Measurements from ENCODE around the gene BTF3L4.

BTF3L4 gene

GRCh38 chr1:52055866-52056162, 281 bp upstream of the BTF3L4 start:
- TF ChIP-seq, protein P1, sequence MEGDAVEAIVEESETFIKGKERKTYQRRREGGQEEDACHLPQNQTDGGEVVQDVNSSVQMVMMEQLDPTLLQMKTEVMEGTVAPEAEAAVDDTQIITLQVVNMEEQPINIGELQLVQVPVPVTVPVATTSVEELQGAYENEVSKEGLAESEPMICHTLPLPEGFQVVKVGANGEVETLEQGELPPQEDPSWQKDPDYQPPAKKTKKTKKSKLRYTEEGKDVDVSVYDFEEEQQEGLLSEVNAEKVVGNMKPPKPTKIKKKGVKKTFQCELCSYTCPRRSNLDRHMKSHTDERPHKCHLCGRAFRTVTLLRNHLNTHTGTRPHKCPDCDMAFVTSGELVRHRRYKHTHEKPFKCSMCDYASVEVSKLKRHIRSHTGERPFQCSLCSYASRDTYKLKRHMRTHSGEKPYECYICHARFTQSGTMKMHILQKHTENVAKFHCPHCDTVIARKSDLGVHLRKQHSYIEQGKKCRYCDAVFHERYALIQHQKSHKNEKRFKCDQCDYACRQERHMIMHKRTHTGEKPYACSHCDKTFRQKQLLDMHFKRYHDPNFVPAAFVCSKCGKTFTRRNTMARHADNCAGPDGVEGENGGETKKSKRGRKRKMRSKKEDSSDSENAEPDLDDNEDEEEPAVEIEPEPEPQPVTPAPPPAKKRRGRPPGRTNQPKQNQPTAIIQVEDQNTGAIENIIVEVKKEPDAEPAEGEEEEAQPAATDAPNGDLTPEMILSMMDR (IDR thresholded peaks at IDR 0.05; ENCODE audit: low read depth, low read length, missing control alignments), result no peak
- DNase-seq (ENCODE audit: low read depth), result no peak
- peak overlapping the region; percentile 85 for H3K4me3 ChIP-seq (ENCODE audit: low read depth, low read length)

DNA sequence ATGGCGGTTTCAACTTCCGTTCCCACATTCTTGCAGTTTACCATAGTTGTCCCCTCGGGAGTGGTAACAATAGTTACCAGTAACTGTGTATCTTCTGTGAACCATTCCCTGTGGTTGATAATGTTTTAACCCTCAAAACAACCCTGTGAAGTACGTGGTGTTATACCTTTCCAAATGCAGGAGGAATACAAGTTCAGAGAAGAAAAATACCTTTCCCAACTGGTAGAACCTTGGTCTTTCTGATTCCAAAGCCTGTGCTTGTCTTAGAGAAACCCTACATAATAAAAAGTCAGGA, 789 bp downstream of the BTF3L4 start:
- TF ChIP-seq, protein P1 (IDR thresholded peaks at IDR 0.05; ENCODE audit: low read depth, low read length, missing control alignments), result no peak
- H3K4me3 ChIP-seq (ENCODE audit: low read depth, low read length), result peak overlapping the region; percentile 85
- DNase-seq (ENCODE audit: low read depth), result no peak

GRCh38 chr1:52057255-52057654, 1.2 kb downstream of the BTF3L4 start:
- DNase-seq (ENCODE audit: low read depth), result no peak
- peak overlapping the region; percentile 85 for H3K4me3 ChIP-seq (ENCODE audit: low read depth, low read length)
- TF ChIP-seq, protein P1 (IDR thresholded peaks at IDR 0.05; ENCODE audit: low read depth, low read length, missing control alignments), result no peak

DNA sequence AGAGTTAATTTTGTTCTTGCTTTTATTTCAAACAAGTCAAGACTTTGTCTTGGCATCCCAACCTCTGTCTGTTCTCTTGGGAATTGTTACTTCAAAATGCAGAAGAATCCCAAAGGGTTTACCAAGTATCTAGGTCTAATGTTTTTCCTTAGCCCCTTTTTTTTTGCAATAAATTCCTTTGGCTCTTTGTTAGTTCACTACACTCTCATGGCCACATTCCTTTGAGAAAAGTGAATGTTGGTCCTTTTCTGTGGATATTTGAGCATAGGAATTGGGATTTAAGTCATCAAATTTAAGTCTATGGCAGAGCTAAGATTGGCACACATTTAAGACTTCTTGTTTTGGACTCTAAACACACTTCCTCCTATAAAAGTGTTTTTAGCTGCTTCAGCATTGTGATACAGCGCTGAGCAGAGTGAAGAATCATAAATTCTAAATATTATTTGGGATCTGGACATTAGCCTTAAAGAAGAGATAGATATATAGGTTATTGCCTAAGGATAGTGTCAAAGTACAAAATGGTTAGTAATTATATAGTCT, 1.9 kb downstream of the BTF3L4 start:
- TF ChIP-seq, protein P1 (IDR thresholded peaks at IDR 0.05; ENCODE audit: low read depth, low read length, missing control alignments), result no peak
- H3K4me3 ChIP-seq (ENCODE audit: low read depth, low read length), result no peak overlapping the region
- DNase-seq (ENCODE audit: low read depth), result no peak

- H3K4me3 ChIP-seq (ENCODE audit: low read depth, low read length), result no peak overlapping the region
- TF ChIP-seq, protein P1 (IDR thresholded peaks at IDR 0.05; ENCODE audit: low read depth, low read length, missing control alignments), result no peak
- DNase-seq (ENCODE audit: low read depth), result no peak
Observed at GRCh38 chr1:52059321-52059720, 3.2 kb downstream of the BTF3L4 start.

DNA sequence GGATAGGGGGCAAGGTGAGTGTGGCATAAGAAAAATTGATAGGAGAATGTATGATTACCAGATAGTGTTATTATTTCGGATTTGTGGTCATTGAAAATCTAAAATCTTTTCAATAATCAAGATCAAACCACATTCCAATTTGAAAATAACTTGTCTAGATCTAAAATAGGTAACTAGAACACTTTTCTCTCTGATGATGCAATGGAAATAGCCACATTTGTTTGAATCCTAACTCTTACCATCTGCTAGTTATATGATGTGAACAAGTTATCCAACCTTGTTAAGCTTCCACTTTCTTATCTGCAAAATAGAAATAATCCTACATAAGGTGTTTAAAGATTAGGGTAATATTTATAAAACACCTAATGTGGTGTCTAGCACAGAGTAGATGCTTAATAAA, 3.8 kb downstream of the BTF3L4 start:
- H3K4me3 ChIP-seq (ENCODE audit: low read depth, low read length), result no peak overlapping the region
- DNase-seq (ENCODE audit: low read depth), result no peak
- TF ChIP-seq, protein P1 (IDR thresholded peaks at IDR 0.05; ENCODE audit: low read depth, low read length, missing control alignments), result no peak

GRCh38 chr1:52060822-52061221, 4.7 kb downstream of the BTF3L4 start:
- H3K4me3 ChIP-seq (ENCODE audit: low read depth, low read length), result no peak overlapping the region
- TF ChIP-seq, protein P1 (IDR thresholded peaks at IDR 0.05; ENCODE audit: low read depth, low read length, missing control alignments), result no peak
- DNase-seq (ENCODE audit: low read depth), result no peak

Data from GM12864 (cell line).